WERI-Rb-1 (cell line): ENCODE results near the gene FAM171A2.

Experiments used
- DNase-seq: peaks from one replicate; pipeline ENCODE4 v3.0.0-alpha.2; 2020
- H3K27ac ChIP-seq: fragments of 250-450 bp; sonication (Bioruptor Pico); 2 replicates; pipeline ENCODE4 v1.5.1; 2020; ENCODE audit warnings: mild to moderate bottlenecking, moderate library complexity
- H3K27me3 ChIP-seq: fragments of 250-450 bp; sonication (Bioruptor Pico); 2 replicates; pipeline ENCODE4 v1.5.1; 2021; ENCODE audit warnings: mild to moderate bottlenecking, low read depth, moderate library complexity; ENCODE audit not compliant: insufficient read depth, severe bottlenecking
- H3K36me3 ChIP-seq: fragments of 250-450 bp; sonication (Bioruptor Pico); 2 replicates; pipeline ENCODE4 v1.5.1; 2020; ENCODE audit warnings: mild to moderate bottlenecking, moderate library complexity
- H3K4me3 ChIP-seq: 2 replicates; pipeline ENCODE4 v1.5.1; 2011; ENCODE audit warnings: low read depth, mild to moderate bottlenecking, control low read depth, low read length
- H3K9me3 ChIP-seq: fragments of 250-450 bp; sonication (Bioruptor Pico); 2 replicates; pipeline ENCODE4 v1.5.1; 2021; ENCODE audit warnings: mild to moderate bottlenecking, moderate library complexity; ENCODE audit not compliant: severe bottlenecking
- TF ChIP-seq, protein P1 (sequence below): IDR thresholded peaks from 2 replicates; pipeline ENCODE4 v1.5.1; 2011; ENCODE audit warnings: low read depth, mild to moderate bottlenecking, control low read depth, inconsistent platforms, low read length

The FAM171A2 gene

DNA sequence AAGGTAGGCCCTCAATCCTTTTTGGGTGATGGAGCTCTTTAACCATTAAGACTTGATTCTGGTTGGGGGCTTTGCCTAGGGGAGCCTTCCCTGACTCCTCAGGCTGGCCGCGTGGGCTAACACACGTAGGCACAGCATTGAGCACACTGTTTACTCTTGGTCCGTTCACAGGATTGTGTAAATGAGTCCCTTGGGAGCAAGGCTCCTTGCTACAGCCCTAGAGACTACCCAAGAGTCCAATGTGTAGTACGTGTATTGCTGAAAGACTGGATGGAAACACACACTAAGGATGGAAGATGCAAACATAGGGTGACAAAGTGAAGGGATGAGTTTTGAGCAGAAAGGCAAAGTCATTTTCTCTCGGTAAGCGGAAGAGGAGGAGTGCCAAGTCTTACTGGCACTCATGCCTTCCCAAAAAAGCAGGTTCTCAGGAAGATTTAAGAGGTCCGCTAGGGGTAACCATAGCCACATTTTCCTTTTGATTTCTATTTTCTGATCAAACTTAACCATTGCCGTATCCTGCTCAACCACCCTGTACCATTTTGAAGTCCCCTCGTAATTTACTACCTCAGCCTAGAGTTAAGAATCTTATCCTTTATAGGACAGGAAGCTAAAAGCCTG is 26.7 kb upstream of the FAM171A2 start:
- H3K27me3 ChIP-seq: no peaks in the 10 kb centered on the region
- no peak overlapping the region for H3K4me3 ChIP-seq
- no peaks in the 10 kb centered on the region for H3K36me3 ChIP-seq
- no peak for DNase-seq
- TF ChIP-seq, protein P1, sequence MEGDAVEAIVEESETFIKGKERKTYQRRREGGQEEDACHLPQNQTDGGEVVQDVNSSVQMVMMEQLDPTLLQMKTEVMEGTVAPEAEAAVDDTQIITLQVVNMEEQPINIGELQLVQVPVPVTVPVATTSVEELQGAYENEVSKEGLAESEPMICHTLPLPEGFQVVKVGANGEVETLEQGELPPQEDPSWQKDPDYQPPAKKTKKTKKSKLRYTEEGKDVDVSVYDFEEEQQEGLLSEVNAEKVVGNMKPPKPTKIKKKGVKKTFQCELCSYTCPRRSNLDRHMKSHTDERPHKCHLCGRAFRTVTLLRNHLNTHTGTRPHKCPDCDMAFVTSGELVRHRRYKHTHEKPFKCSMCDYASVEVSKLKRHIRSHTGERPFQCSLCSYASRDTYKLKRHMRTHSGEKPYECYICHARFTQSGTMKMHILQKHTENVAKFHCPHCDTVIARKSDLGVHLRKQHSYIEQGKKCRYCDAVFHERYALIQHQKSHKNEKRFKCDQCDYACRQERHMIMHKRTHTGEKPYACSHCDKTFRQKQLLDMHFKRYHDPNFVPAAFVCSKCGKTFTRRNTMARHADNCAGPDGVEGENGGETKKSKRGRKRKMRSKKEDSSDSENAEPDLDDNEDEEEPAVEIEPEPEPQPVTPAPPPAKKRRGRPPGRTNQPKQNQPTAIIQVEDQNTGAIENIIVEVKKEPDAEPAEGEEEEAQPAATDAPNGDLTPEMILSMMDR: no peak
- H3K27ac ChIP-seq: no peak overlapping the region
- peaks cover 6% of the 10 kb centered on the region for H3K9me3 ChIP-seq

DNA sequence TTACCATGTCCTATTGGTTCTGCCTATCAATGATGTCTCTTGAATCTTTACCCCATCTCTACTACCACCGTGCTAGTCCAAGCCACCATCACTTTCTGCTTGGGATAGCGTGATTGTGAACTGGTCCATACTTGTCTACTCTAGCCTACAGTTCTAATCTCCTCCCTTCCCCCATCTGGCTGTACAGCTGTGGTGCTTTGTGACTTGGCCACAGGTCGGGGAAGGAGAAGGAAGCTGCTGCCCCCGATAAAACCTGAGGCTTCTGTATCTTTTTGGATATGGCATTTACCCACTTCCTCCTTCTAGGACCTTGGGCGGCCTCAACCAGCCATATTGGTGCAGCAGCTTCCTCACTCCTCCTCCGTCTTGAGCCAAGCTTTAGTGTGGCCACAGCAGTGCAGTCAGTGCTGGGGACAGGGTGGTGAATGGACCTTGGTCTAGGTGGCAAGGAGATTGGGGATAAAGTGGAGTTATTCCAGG is 26.1 kb upstream of the FAM171A2 start:
- TF ChIP-seq, protein P1: no peak
- H3K36me3 ChIP-seq: no peaks in the 10 kb centered on the region
- H3K4me3 ChIP-seq: no peak overlapping the region
- H3K9me3 ChIP-seq: peaks cover 6% of the 10 kb centered on the region
- DNase-seq: no peak
- no peak overlapping the region for H3K27ac ChIP-seq
- no peaks in the 10 kb centered on the region for H3K27me3 ChIP-seq

DNA sequence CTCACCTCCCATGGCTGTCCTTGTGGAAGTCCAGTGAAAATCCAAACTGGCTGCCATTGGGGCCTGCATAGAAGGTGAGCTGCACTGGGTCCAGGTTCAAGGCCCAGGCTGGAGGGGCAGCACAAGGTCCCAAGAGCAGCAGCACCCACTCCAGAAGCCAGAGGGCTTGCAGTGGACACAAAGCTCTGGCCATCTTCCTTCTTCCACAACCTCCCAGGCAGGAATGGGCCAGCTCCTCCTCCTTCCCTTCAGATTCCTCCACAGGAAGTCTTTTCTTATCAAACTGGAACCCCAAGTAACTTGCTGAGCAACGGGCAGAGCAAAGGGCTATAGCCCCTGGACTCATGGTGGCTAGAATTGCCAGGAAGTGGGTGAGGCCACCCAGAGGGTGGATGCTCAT is 25.6 kb upstream of the FAM171A2 start, which contains the start of gene ITGA2B:
Gene ITGA2B (minus strand): TSS at position 369 of the 400 bp plus-strand sequence. CDS start 176 bp downstream, at position 193.
- no peaks in the 10 kb centered on the region for H3K27me3 ChIP-seq
- H3K27ac ChIP-seq: no peak within 1 kb of the TSS
- TF ChIP-seq, protein P1: no peak
- no peak within 1 kb of the TSS for H3K4me3 ChIP-seq
- DNase-seq: no peak
- H3K9me3 ChIP-seq: peaks cover 9% of the 10 kb centered on the region
- no peaks in the 10 kb centered on the region for H3K36me3 ChIP-seq

DNA sequence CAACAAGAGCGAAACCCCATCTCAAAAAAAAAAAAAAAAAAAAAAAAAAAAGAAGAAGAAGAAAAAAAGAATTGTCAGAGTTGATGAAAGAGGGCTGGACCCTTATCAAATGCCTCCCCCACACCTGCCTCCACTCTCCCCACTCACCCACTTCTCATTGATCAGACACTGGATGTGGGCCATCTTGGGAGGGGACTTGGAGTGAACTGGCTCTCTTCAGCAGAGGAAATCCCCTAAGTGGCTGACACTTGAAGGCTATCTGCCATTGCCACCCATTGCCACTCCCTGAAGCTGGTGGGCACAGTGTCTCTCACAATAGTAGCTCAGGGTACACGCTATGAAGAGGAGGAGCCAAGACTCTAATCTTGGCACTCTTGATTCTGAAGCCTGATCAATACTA is 24.2 kb upstream of the FAM171A2 start:
- no peak overlapping the region for H3K27ac ChIP-seq
- TF ChIP-seq, protein P1: no peak
- no peak overlapping the region for H3K4me3 ChIP-seq
- no peak for DNase-seq
- H3K36me3 ChIP-seq: no peaks in the 10 kb centered on the region
- peaks cover 17% of the 10 kb centered on the region for H3K9me3 ChIP-seq
- no peaks in the 10 kb centered on the region for H3K27me3 ChIP-seq

DNA sequence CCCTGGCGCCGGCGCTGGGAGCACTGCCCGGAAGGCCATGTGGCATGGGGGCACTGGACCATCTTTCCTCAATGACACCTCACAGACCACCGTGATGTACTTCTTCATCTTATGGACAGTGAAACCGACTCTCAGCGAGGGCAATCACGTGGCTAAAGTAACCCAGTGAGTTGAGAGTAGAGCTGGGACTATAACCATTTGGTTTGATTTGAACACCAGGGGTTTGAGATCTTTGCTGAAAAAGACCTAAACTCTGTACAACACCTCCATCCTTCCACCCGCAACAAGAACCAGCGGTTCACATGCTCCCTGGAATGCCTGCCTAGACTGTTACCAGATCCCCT is 22.5 kb upstream of the FAM171A2 start:
- no peak for DNase-seq
- peaks cover 17% of the 10 kb centered on the region for H3K9me3 ChIP-seq
- TF ChIP-seq, protein P1: no peak
- no peaks in the 10 kb centered on the region for H3K36me3 ChIP-seq
- H3K27ac ChIP-seq: no peak overlapping the region
- peak overlapping the region; percentile 51; the same call in 1 of the 2 replicates for H3K4me3 ChIP-seq
- no peaks in the 10 kb centered on the region for H3K27me3 ChIP-seq
